HepG2 (cell line): ENCODE data around the gene TADA2B. TPM values are rescaled to one million over a fixed set of nuclear protein-coding genes. Genes with fewer than 3 reads are reported as not detected.
A peak's percentile ranks its signal among the peaks of the same experiment; 100 is the strongest.

Source experiments
- ATAC-seq: fragments of 200-7000 bp; cut with Tn5 transposase; 3 replicates; pipeline ENCODE4 v1.9.1; 2020; ENCODE audit warnings: mild to moderate bottlenecking, moderate library complexity
- BruUV-seq: library from RNA; stranded (reverse); fragments of 400-500 nt; replicated peaks from 2 replicates; lab custom pipeline; 2021; lab: Mats Ljungman, UMichigan
- CTCF ChIA-PET: fragments of 300-600 bp; formaldehyde crosslinking; extraction: SDS; loops from one replicate; lab custom pipeline; 2021; ENCODE audit warnings: low total read pairs, inconsistent platforms, low intra/inter-chr PET ratio; lab: Yijun Ruan, JAX
- POLR2A ChIA-PET: fragments of 350-600 bp; sonication (Branson Sonifier 250); formaldehyde crosslinking; loops from one replicate; lab custom pipeline; 2020; ENCODE audit warnings: antibody characterized with exemption, inconsistent platforms; lab: Yijun Ruan, JAX
- DNase-seq: peaks from one replicate; pipeline ENCODE4 v3.0.0-alpha.2; 2015; ENCODE audit warnings: low spot score
- FAIRE-seq: peaks from 3 replicates; lab custom pipeline; 2011; peaks lifted over from hg19 to GRCh38; lab: Jason Lieb, UNC
- H2AFZ ChIP-seq: one replicate; pipeline ENCODE4 v1.6.1; 2011; ENCODE audit warnings: low read length, inconsistent platforms
- H3K27ac ChIP-seq: fragments of 300-600 bp; 3 replicates; pipeline ENCODE4 v1.8.0; 2011; ENCODE audit warnings: mixed run types, mild to moderate bottlenecking, mixed read lengths, low read length, inconsistent platforms; ENCODE audit not compliant: insufficient read depth; ENCODE audit errors: extremely low read length
- H3K27me3 ChIP-seq, 2 experiments: fragments of 200-600 bp in 1 of 2; 2 replicates in 1 of 2; 3 replicates in 1 of 2; pipeline versions ENCODE4 v1.6.0 to v1.8.0; 2011; ENCODE audit warnings: low read length in 2 of 2, mild to moderate bottlenecking in 2 of 2, moderate library complexity in 2 of 2, inconsistent platforms in 1 of 2; ENCODE audit not compliant: insufficient read depth in 2 of 2, control insufficient read depth in 1 of 2
- H3K36me3 ChIP-seq, 2 experiments: fragments of 200-600 bp in 1 of 2; replicated peaks in 1 of 2; 2 replicates in 1 of 2; 3 replicates in 1 of 2; pipeline versions ENCODE4 v1.5.1 to v1.8.0; 2011; ENCODE audit warnings: low read length in 2 of 2, inconsistent platforms in 1 of 2; ENCODE audit not compliant: insufficient read depth in 2 of 2, control insufficient read depth in 1 of 2
- H3K4me1 ChIP-seq: 2 replicates; pipeline ENCODE4 v1.5.1; 2012; ENCODE audit warnings: low read length, inconsistent platforms; ENCODE audit not compliant: insufficient read depth
- H3K4me2 ChIP-seq: 2 replicates; pipeline ENCODE4 v1.6.0; 2011; ENCODE audit warnings: low read depth, low read length, inconsistent platforms
- H3K4me3 ChIP-seq, 3 experiments: fragments of 200-600 bp in 1 of 3; sonication (generic), shearing (Covaris generic) in 1 of 3; replicated peaks in 1 of 3; 2 replicates each; pipeline ENCODE4 v1.5.1; 2011 to 2016; ENCODE audit warnings: low read length in 3 of 3, inconsistent platforms in 2 of 3, low read depth in 2 of 3, mild to moderate bottlenecking in 2 of 3, control low read depth in 1 of 3, mixed read lengths in 1 of 3; ENCODE audit not compliant: insufficient read depth in 1 of 3
- H3K79me2 ChIP-seq: one replicate; pipeline ENCODE4 v1.6.1; 2011; ENCODE audit warnings: low read length, inconsistent platforms; ENCODE audit not compliant: insufficient read depth
- H3K9ac ChIP-seq: 2 replicates; pipeline ENCODE4 v1.6.0; 2011; ENCODE audit warnings: mild to moderate bottlenecking, low read depth, low read length, inconsistent platforms; ENCODE audit not compliant: insufficient read depth
- H3K9me3 ChIP-seq: 2 replicates; pipeline ENCODE4 v1.5.1; 2012; ENCODE audit warnings: mild to moderate bottlenecking, low read length
- H4K20me1 ChIP-seq: 2 replicates; pipeline ENCODE4 v1.6.0; 2011; ENCODE audit warnings: inconsistent platforms, mild to moderate bottlenecking, low read length, moderate library complexity; ENCODE audit not compliant: insufficient read depth
- CREM ChIP-seq, 2 experiments: sonication (generic) in 1 of 2; formaldehyde crosslinking in 1 of 2; IDR thresholded peaks; 2 replicates each; pipeline versions ENCODE4 v1.4.0 to v1.6.1; 2016 to 2020; ENCODE audit warnings: antibody characterized with exemption in 1 of 2, mild to moderate bottlenecking in 1 of 2, missing genetic modification reagents in 1 of 2
- GPN1 ChIP-seq: sonication (generic); formaldehyde crosslinking; IDR thresholded peaks from 2 replicates; pipeline ENCODE4 v1.5.1; 2020; ENCODE audit warnings: missing genetic modification reagents, borderline replicate concordance
- PPARG ChIP-seq: conservative IDR thresholded peaks from 2 replicates; pipeline ENCODE4 v1.6.1; 2016; ENCODE audit warnings: missing biosample characterization, missing genetic modification reagents
- SOX6 ChIP-seq, 2 experiments: fragments of 450-650 bp in 1 of 2; sonication (generic) in 1 of 2; formaldehyde crosslinking in 1 of 2; IDR thresholded peaks; 2 replicates each; pipeline versions ENCODE4 v1.4.0 to v1.6.1; 2017 to 2020; ENCODE audit warnings: antibody characterized with exemption in 1 of 2, mild to moderate bottlenecking in 1 of 2, missing genetic modification reagents in 1 of 2
- SP1 ChIP-seq, 2 experiments: fragments of 450-650 bp in 1 of 2; sonication (generic) in 1 of 2; formaldehyde crosslinking in 1 of 2; IDR thresholded peaks; 2 replicates each; pipeline versions ENCODE4 v1.4.0 to v1.6.1; 2016 to 2020; ENCODE audit warnings: missing genetic modification reagents in 1 of 2
- TAF15 ChIP-seq: fragments of 200-400 bp; formaldehyde crosslinking; IDR thresholded peaks from one replicate; pipeline ENCODE4 v1.6.1; 2018; ENCODE audit warnings: mild to moderate bottlenecking, low read depth, low read length; ENCODE audit not compliant: poor library complexity, severe bottlenecking
- TCF7L2 ChIP-seq: IDR thresholded peaks from 2 replicates; pipeline ENCODE4 v1.6.1; 2011; ENCODE audit warnings: mild to moderate bottlenecking, low read depth, low read length, moderate library complexity
- ZBTB8A ChIP-seq: sonication (generic); formaldehyde crosslinking; IDR thresholded peaks from 2 replicates; pipeline ENCODE4 v1.4.0; 2020; ENCODE audit warnings: mild to moderate bottlenecking, low read depth, missing genetic modification reagents, borderline replicate concordance
- ZNF180 ChIP-seq: sonication (generic); formaldehyde crosslinking; IDR thresholded peaks from 2 replicates; pipeline ENCODE4 v1.4.0; 2020; ENCODE audit warnings: low read depth, missing genetic modification reagents, borderline replicate concordance
- ZNF326 ChIP-seq: sonication (generic); formaldehyde crosslinking; IDR thresholded peaks from 2 replicates; pipeline ENCODE4 v1.4.0; 2020; ENCODE audit warnings: missing genetic modification reagents, borderline replicate concordance
- ZNF558 ChIP-seq: sonication (generic); formaldehyde crosslinking; IDR thresholded peaks from 2 replicates; pipeline ENCODE4 v1.9.0; 2022; ENCODE audit warnings: mild to moderate bottlenecking, missing genetic modification reagents, borderline replicate concordance
- ZNF589 ChIP-seq: sonication (generic); formaldehyde crosslinking; conservative IDR thresholded peaks from 2 replicates; pipeline ENCODE4 v1.8.0; 2022; ENCODE audit warnings: mild to moderate bottlenecking, moderate library complexity, missing genetic modification reagents
- ZNF83 ChIP-seq: sonication (generic); formaldehyde crosslinking; IDR thresholded peaks from 2 replicates; pipeline ENCODE4 v1.4.0; 2020; ENCODE audit warnings: missing genetic modification reagents, mild to moderate bottlenecking, borderline replicate concordance
- WGBS: methylation state at CpG from one replicate; pipeline ENCODE4 v1.1.6; 2017; ENCODE audit warnings: low lambda C conversion rate; 5-methylcytosine and 5-hydroxymethylcytosine counted together
- in situ Hi-C: cut with HindIII; loops from 2 replicates; pipeline ENCODE4 v1.10.0; 2017; ENCODE audit warnings: low pct_unique_long_range_greater_than_20kb; ENCODE audit not compliant: extremely low pct_ligation_motif_present
- intact Hi-C: fragments of 100-400 bp; cut with micrococcal nuclease; formaldehyde crosslinking; loops from one replicate; pipeline ENCODE4 v1.10.0; 2022; ENCODE audit not compliant: unreplicated experiment
- polyA plus RNA-seq, 8 experiments: library from polyadenylated mRNA; depleted of rRNA in 3 of 8; stranded (reverse) in 7 of 8; unstranded in 1 of 8; fragments of >200 nt; fragmentation: Illumina TruSeq in 4 of 8; extraction: Trizol in 4 of 8; gene quantifications; 2 replicates each; pipeline versions ENCODE4 v1.2.1 to v1.2.3, GENCODE V29; 2011 to 2016; ENCODE audit warnings: low read depth in 4 of 8, missing spikeins in 1 of 8, mixed read lengths in 1 of 8; ENCODE audit not compliant: insufficient read depth in 1 of 8
- total RNA-seq, 5 experiments: library from RNA; depleted of rRNA; stranded (reverse); fragments of >200 nt; fragmentation: Illumina TruSeq; extraction: Trizol; gene quantifications; 2 replicates each; pipeline ENCODE4 v1.2.3, GENCODE V29; 2016; ENCODE audit warnings: low read depth in 1 of 5
- TF ChIP-seq, protein P1 (sequence below): sonication (generic); formaldehyde crosslinking; IDR thresholded peaks from 2 replicates; pipeline ENCODE4 v1.4.0; 2020; ENCODE audit warnings: missing genetic modification reagents
- TF ChIP-seq, protein P2 (sequence below): sonication (generic); formaldehyde crosslinking; IDR thresholded peaks from 2 replicates; pipeline ENCODE4 v1.5.1; 2020; ENCODE audit warnings: missing genetic modification reagents, mild to moderate bottlenecking, borderline replicate concordance
- TF ChIP-seq, protein P3 (sequence below): sonication (generic); formaldehyde crosslinking; IDR thresholded peaks from 2 replicates; pipeline ENCODE4 v1.4.0; 2020; ENCODE audit warnings: missing genetic modification reagents

TADA2B gene
- total and polyA plus RNA-seq, 2 of the 13 experiments (the other 11 are each of a cell fraction or from before 2014, with no cell fraction given): 4.6 to 8.9 TPM

DNA sequence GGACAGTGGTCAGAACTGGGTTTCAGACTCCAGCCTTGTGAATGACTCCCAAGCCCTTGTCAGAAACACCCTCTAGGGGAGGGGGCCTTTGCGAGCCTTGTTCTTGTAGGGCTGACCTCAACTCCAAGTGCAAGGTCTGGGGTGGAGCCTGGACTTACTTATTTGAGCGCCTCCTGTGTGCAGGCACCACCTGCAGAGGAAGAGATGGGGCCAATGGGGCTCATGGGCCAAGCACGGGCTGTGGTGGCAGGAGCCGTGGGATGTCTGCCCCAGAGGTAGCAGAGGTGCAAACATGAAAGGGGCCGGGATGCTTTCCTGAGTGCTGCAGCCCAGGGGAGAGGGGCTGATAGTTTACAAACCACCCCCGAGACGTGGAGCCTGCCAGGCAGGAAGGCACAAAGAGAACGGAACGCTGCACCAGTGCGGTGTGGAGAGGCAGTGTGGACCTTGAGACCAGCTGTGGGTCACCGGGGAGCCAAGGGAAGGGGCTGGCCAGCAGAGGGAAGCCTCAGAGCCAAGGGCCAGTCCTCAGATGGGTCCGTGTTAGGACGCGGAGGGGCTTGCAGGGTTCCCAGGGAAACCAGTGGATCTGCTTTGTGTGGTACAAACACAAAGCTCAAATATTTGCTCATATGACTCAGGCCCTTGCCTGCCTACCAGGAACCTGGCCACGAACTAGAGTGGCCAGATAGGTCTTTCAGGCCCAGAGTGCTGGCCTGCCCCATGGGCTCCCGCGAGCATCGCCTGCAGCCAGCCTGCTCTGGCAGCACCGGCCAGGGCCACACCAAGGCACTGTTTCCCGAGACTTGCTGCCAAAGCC, 8.7 kb upstream of the TADA2B start:
- H2AFZ ChIP-seq: no peak overlapping the region
- TF ChIP-seq PPARG (CRISPR knock-in tag) (no peak), TCF7L2 (no peak), ZNF589 (CRISPR knock-in tag) (no peak), GPN1 (CRISPR knock-in tag) (no peak), TAF15 (peak; percentile 60), ZNF83 (CRISPR knock-in tag) (no peak), SOX6 (IDR thresholded peaks at IDR 0.05) (no peak), SOX6 (CRISPR knock-in tag; IDR thresholded peaks at IDR 0.05) (peak; percentile 88), ZNF326 (CRISPR knock-in tag) (no peak), SP1 (IDR thresholded peaks at IDR 0.05) (no peak), SP1 (CRISPR knock-in tag; IDR thresholded peaks at IDR 0.05) (no peak), ZNF558 (CRISPR knock-in tag) (0 out of 2 replicates have a peak, but pooled peaks have one; percentile 56), ZNF180 (CRISPR knock-in tag) (peak; percentile 63; the same call in 1 of the 2 replicates), CREM (IDR thresholded peaks at IDR 0.05) (peak; percentile 32; the same call in 1 of the 2 replicates), CREM (CRISPR knock-in tag; IDR thresholded peaks at IDR 0.05) (no peak), ZBTB8A (no peak)
- TF ChIP-seq, protein P1, sequence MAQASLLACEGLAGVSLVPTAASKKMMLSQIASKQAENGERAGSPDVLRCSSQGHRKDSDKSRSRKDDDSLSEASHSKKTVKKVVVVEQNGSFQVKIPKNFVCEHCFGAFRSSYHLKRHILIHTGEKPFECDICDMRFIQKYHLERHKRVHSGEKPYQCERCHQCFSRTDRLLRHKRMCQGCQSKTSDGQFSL (CRISPR knock-in tag): no peak
- TF ChIP-seq, protein P2, sequence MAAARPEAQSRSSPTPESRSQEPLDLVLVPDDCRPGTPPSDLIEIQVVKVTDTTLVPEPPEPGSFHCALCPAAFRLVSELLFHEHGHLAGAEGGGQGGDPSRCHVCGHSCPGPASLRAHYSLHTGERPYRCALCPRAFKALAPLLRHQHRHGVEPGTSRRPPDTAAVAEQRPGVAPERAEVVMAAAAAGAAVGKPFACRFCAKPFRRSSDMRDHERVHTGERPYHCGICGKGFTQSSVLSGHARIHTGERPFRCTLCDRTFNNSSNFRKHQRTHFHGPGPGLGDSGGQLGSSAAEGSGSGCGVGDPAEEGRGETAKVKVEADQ (CRISPR knock-in tag): peak; percentile 71; the same call in 1 of the 2 replicates
- TF ChIP-seq, protein P3, sequence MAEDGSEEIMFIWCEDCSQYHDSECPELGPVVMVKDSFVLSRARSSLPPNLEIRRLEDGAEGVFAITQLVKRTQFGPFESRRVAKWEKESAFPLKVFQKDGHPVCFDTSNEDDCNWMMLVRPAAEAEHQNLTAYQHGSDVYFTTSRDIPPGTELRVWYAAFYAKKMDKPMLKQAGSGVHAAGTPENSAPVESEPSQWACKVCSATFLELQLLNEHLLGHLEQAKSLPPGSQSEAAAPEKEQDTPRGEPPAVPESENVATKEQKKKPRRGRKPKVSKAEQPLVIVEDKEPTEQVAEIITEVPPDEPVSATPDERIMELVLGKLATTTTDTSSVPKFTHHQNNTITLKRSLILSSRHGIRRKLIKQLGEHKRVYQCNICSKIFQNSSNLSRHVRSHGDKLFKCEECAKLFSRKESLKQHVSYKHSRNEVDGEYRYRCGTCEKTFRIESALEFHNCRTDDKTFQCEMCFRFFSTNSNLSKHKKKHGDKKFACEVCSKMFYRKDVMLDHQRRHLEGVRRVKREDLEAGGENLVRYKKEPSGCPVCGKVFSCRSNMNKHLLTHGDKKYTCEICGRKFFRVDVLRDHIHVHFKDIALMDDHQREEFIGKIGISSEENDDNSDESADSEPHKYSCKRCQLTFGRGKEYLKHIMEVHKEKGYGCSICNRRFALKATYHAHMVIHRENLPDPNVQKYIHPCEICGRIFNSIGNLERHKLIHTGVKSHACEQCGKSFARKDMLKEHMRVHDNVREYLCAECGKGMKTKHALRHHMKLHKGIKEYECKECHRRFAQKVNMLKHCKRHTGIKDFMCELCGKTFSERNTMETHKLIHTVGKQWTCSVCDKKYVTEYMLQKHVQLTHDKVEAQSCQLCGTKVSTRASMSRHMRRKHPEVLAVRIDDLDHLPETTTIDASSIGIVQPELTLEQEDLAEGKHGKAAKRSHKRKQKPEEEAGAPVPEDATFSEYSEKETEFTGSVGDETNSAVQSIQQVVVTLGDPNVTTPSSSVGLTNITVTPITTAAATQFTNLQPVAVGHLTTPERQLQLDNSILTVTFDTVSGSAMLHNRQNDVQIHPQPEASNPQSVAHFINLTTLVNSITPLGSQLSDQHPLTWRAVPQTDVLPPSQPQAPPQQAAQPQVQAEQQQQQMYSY: no peak

More for the DNA sequence above, 8.7 kb upstream of the TADA2B start:
- Histone ChIP-seq H3K27ac (peak overlapping the region; percentile 66), H3K79me2 (no peaks in the 10 kb centered on the region), H3K4me2 (peak overlapping the region; percentile 80), H3K36me3 (peaks cover 12 to 28% of the 10 kb centered on the region in 2 experiments), H3K9ac (peak overlapping the region; percentile 40), H4K20me1 (0 out of 2 replicates have a peak, but pooled peaks cover 4% of the 10 kb centered on the region), H3K9me3 (no peaks in the 10 kb centered on the region), H3K27me3 (no peaks in the 10 kb centered on the region), H3K4me1 (peaks cover 45% of the 10 kb centered on the region), H3K4me3 (peak overlapping the region; percentile 24 to 60 (median 34); a peak in 4 of 6 replicates)
- ChIA-PET CTCF (interaction anchor here (1.5 kb wide), 1 partner anchor 36 kb away, joined by 5 read pairs; no protein-coding TSS in a partner anchor), POLR2A (interaction anchor here (0.7 to 1.7 kb wide), 10 partner anchors 9 to 318 kb away, joined by 3 to 21 read pairs (median 4); partner anchors contain the start of genes BLOC1S4, GRPEL1 and TADA2B)
- no TSS peak for BruUV-seq
- peak; percentile 84 for FAIRE-seq
- in situ Hi-C loops: no loop called here
- intact Hi-C loops: no loop called here
- DNase-seq: peak; percentile 91
- WGBS: 1% methylated on average over 12 of the region's 20 CpGs
- ATAC-seq: peak; percentile 91
